Neural crest cell (in vitro differentiated cells): Measurements from ENCODE around the gene F2RL1. TPM values are rescaled to one million over a fixed set of nuclear protein-coding genes. Genes with fewer than 3 reads are reported as not detected.
"Not testable (repeated sequence)": the region's sequence is repeated elsewhere in the genome, so short reads cannot be mapped to it uniquely, and the experiment has no call there.

ENCODE experiments used
- DNase-seq: peaks from one replicate; pipeline ENCODE4 v3.0.0; 2021; ENCODE audit warnings: low read depth, mixed read lengths, low spot score
- H3K27ac Mint-ChIP-seq: one replicate; pipeline ENCODE4 v1.8.0; 2021; ENCODE audit warnings: mild to moderate bottlenecking, mixed read lengths; ENCODE audit not compliant: unreplicated experiment
- H3K27me3 Mint-ChIP-seq: 2 replicates; pipeline ENCODE4 v1.8.0; 2021; ENCODE audit warnings: low read depth, mild to moderate bottlenecking, mixed read lengths
- H3K36me3 Mint-ChIP-seq: 2 replicates; pipeline ENCODE4 v1.8.0; 2021; ENCODE audit warnings: low read depth, mild to moderate bottlenecking, mixed read lengths
- H3K4me1 Mint-ChIP-seq: 2 replicates; pipeline ENCODE4 v1.8.0; 2021; ENCODE audit warnings: mixed read lengths
- H3K4me3 Mint-ChIP-seq: one replicate; pipeline ENCODE4 v1.8.0; 2021; ENCODE audit warnings: mild to moderate bottlenecking, mixed read lengths
- H3K9me3 Mint-ChIP-seq: 2 replicates; pipeline ENCODE4 v1.8.0; 2021; ENCODE audit warnings: mixed read lengths
- long read RNA-seq: library from polyadenylated mRNA; unstranded; transcript quantifications from one replicate; pipeline ENCODE4 v2.0.0, GENCODE V29; 2020
- total RNA-seq: library from RNA; stranded (reverse); gene quantifications from 2 replicates; pipeline ENCODE4 v1.2.1, GENCODE V29; 2021
- TF ChIP-seq, protein P1 (sequence below): fragments of 200-600 bp; sonication (generic); conservative IDR thresholded peaks from 2 replicates; pipeline ENCODE4 v1.5.0; 2021; ENCODE audit warnings: antibody characterized with exemption, mild to moderate bottlenecking

The F2RL1 gene, protein sequence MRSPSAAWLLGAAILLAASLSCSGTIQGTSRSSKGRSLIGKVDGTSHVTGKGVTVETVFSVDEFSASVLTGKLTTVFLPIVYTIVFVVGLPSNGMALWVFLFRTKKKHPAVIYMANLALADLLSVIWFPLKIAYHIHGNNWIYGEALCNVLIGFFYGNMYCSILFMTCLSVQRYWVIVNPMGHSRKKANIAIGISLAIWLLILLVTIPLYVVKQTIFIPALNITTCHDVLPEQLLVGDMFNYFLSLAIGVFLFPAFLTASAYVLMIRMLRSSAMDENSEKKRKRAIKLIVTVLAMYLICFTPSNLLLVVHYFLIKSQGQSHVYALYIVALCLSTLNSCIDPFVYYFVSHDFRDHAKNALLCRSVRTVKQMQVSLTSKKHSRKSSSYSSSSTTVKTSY
- total RNA-seq: 0.20 and 0.30 TPM in 2 replicates
- long read RNA-seq: 0 reads

GRCh38 chr5:76818844-76819831 lies at the start of gene F2RL1:
F2RL1 (plus strand) TSS chr5:76819030; CDS start chr5:76819183, 153 bp downstream.
- H3K36me3 Mint-ChIP-seq: peaks cover 2% of the 10 kb centered on the region
- H3K27ac Mint-ChIP-seq: no peak within 1 kb of the TSS
- DNase-seq: no peak
- H3K27me3 Mint-ChIP-seq: peaks cover 81% of the 10 kb centered on the region
- no peaks in the 10 kb centered on the region for H3K9me3 Mint-ChIP-seq
- H3K4me1 Mint-ChIP-seq: peaks cover 13% of the 10 kb centered on the region
- peak within 1 kb of the TSS; percentile 79 for H3K4me3 Mint-ChIP-seq
- TF ChIP-seq, protein P1, sequence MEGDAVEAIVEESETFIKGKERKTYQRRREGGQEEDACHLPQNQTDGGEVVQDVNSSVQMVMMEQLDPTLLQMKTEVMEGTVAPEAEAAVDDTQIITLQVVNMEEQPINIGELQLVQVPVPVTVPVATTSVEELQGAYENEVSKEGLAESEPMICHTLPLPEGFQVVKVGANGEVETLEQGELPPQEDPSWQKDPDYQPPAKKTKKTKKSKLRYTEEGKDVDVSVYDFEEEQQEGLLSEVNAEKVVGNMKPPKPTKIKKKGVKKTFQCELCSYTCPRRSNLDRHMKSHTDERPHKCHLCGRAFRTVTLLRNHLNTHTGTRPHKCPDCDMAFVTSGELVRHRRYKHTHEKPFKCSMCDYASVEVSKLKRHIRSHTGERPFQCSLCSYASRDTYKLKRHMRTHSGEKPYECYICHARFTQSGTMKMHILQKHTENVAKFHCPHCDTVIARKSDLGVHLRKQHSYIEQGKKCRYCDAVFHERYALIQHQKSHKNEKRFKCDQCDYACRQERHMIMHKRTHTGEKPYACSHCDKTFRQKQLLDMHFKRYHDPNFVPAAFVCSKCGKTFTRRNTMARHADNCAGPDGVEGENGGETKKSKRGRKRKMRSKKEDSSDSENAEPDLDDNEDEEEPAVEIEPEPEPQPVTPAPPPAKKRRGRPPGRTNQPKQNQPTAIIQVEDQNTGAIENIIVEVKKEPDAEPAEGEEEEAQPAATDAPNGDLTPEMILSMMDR: no peak

GRCh38 chr5:76771041-76771440 lies 47.8 kb upstream of the F2RL1 start:
- H3K4me3 Mint-ChIP-seq, H3K27ac Mint-ChIP-seq, H3K9me3 Mint-ChIP-seq, H3K27me3 Mint-ChIP-seq, H3K36me3 Mint-ChIP-seq, H3K4me1 Mint-ChIP-seq, DNase-seq: not testable (repeated sequence)

- Mint-ChIP-seq H3K36me3 (no peaks in the 10 kb centered on the region), H3K27me3 (no peaks in the 10 kb centered on the region), H3K4me1 (no peaks in the 10 kb centered on the region), H3K27ac (no peak overlapping the region), H3K4me3 (no peak overlapping the region), H3K9me3 (no peaks in the 10 kb centered on the region)
- TF ChIP-seq, protein P1: no peak
- DNase-seq: no peak
These were observed 47.0 kb upstream of the F2RL1 start for GRCh38 chr5:76771705-76772405.

DNA sequence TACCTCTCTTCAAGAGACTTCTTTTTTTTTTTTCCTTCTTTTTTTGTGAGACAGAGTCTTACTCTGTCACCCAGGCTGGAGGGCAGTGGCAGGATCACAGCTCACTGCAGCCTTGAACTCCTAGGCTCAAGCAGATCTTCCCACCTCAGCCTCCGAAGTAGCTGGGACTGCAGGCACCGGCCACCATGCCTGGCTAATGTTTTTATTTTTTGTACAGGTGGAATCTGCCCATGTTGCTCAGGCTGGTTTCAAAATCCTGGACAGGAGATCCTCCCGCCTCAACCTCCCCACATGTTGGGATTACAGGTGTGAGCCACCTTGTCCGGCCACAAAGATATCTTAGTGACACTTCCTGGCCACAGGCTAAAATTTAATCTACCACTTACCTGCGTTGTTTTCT lies 42.9 kb upstream of the F2RL1 start:
- H3K36me3 Mint-ChIP-seq: no peaks in the 10 kb centered on the region
- H3K9me3 Mint-ChIP-seq: no peaks in the 10 kb centered on the region
- no peak overlapping the region for H3K27ac Mint-ChIP-seq
- H3K27me3 Mint-ChIP-seq: no peaks in the 10 kb centered on the region
- TF ChIP-seq, protein P1: no peak
- H3K4me3 Mint-ChIP-seq: no peak overlapping the region
- DNase-seq: no peak
- no peaks in the 10 kb centered on the region for H3K4me1 Mint-ChIP-seq

GRCh38 chr5:76776391-76776790 lies 42.4 kb upstream of the F2RL1 start:
- no peaks in the 10 kb centered on the region for H3K36me3 Mint-ChIP-seq
- no peaks in the 10 kb centered on the region for H3K4me1 Mint-ChIP-seq
- no peak overlapping the region for H3K4me3 Mint-ChIP-seq
- TF ChIP-seq, protein P1: no peak
- H3K27me3 Mint-ChIP-seq: no peaks in the 10 kb centered on the region
- H3K27ac Mint-ChIP-seq: no peak overlapping the region
- H3K9me3 Mint-ChIP-seq: no peaks in the 10 kb centered on the region
- no peak for DNase-seq

DNA sequence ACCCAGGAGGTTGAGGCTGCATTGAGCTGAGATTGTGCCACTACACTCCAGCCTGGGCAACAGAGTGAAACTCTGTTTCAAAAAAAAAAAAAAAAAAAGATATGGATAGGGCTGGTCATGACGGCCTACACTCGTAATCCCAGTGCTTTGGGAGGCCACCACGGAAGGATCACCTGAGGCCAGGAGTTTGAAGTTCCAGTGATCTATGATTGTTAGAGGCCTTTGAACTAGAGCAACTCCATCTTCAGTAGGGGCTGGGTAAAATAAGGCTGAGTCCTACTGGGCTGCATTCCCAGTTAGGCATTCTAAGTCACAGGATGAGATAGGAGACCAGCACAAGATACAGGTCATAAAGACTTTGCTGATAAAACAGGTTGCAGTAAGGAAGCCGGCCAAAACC lies 38.2 kb upstream of the F2RL1 start:
- not testable (repeated sequence) for DNase-seq, H3K4me1 Mint-ChIP-seq, H3K27ac Mint-ChIP-seq, H3K9me3 Mint-ChIP-seq, H3K27me3 Mint-ChIP-seq, H3K36me3 Mint-ChIP-seq, H3K4me3 Mint-ChIP-seq
